ENCODE measurements around the gene LAMC3. TPM values are rescaled to one million over a fixed set of nuclear protein-coding genes. Genes with fewer than 3 reads are reported as not detected.
"Not testable (repeated sequence)": the region's sequence is repeated elsewhere in the genome, so short reads cannot be mapped to it uniquely, and the experiment has no call there.

LAMC3 gene
- polyA plus RNA-seq, 1 experiment: not detected

GRCh38 chr9:130999245-130999623, 9.7 kb upstream of the LAMC3 start:
- Histone ChIP-seq H3K4me3 (ENCODE audit: low read depth, low read length) (no peak overlapping the region), H3K27ac (ENCODE audit: low read depth, low read length) (no peak overlapping the region), H3K9me3 (ENCODE audit: control insufficient read depth, insufficient read depth, low read length) (no peaks in the 10 kb centered on the region), H3K27me3 (ENCODE audit: control insufficient read depth, insufficient read depth, low read length) (peaks cover 24% of the 10 kb centered on the region)
- POLR2A ChIA-PET: no interaction called here
- TF ChIP-seq CTCF (IDR thresholded peaks at IDR 0.05; ENCODE audit: low read depth, low read length): no peak
- CTCF ChIA-PET: interaction anchor here (0.7 to 4.6 kb wide), 9 partner anchors 8 to 298 kb away, joined by 3 to 88 read pairs (median 7); no protein-coding TSS in a partner anchor
- no peak for DNase-seq (ENCODE audit: low read depth, low spot score)

- H3K27ac ChIP-seq (ENCODE audit: low read depth, low read length); POLR2A ChIA-PET; DNase-seq (ENCODE audit: low read depth, low spot score); H3K9me3 ChIP-seq (ENCODE audit: control insufficient read depth, insufficient read depth, low read length); H3K4me3 ChIP-seq (ENCODE audit: low read depth, low read length): not testable (repeated sequence)
- CTCF ChIA-PET: interaction anchor here (1.0 to 4.6 kb wide), 2 partner anchors 299 to 307 kb away, joined by 3 to 56 read pairs; partner anchors contain the start of gene EXOSC2
- H3K27me3 ChIP-seq (ENCODE audit: control insufficient read depth, insufficient read depth, low read length): peaks cover 24% of the 10 kb centered on the region
These were observed 8.4 kb upstream of the LAMC3 start for GRCh38 chr9:131000526-131000925.

GRCh38 chr9:131001021-131001420, 8.0 kb upstream of the LAMC3 start:
- no peak overlapping the region for H3K27ac ChIP-seq (ENCODE audit: low read depth, low read length)
- CTCF ChIA-PET: interaction anchor here (0.6 to 1.0 kb wide), 2 partner anchors 135 to 308 kb away, joined by 3 read pairs; partner anchors contain the start of gene EXOSC2
- no peak overlapping the region for H3K4me3 ChIP-seq (ENCODE audit: low read depth, low read length)
- no peak for DNase-seq (ENCODE audit: low read depth, low spot score)
- TF ChIP-seq CTCF (IDR thresholded peaks at IDR 0.05; ENCODE audit: low read depth, low read length): no peak
- POLR2A ChIA-PET: no interaction called here
- H3K9me3 ChIP-seq (ENCODE audit: control insufficient read depth, insufficient read depth, low read length): no peaks in the 10 kb centered on the region
- H3K27me3 ChIP-seq (ENCODE audit: control insufficient read depth, insufficient read depth, low read length): peaks cover 27% of the 10 kb centered on the region

GRCh38 chr9:131001990-131002389, 7.0 kb upstream of the LAMC3 start:
- ChIA-PET CTCF (no interaction called here), POLR2A (no interaction called here)
- peaks cover 34% of the 10 kb centered on the region for H3K27me3 ChIP-seq (ENCODE audit: control insufficient read depth, insufficient read depth, low read length)
- DNase-seq (ENCODE audit: low read depth, low spot score): no peak
- no peak overlapping the region for H3K4me3 ChIP-seq (ENCODE audit: low read depth, low read length)
- no peak overlapping the region for H3K27ac ChIP-seq (ENCODE audit: low read depth, low read length)
- no peak for TF ChIP-seq CTCF (IDR thresholded peaks at IDR 0.05; ENCODE audit: low read depth, low read length)
- H3K9me3 ChIP-seq (ENCODE audit: control insufficient read depth, insufficient read depth, low read length): no peaks in the 10 kb centered on the region

- ChIA-PET CTCF (interaction anchor here (1.3 to 1.9 kb wide), 2 partner anchors 8 to 137 kb away, joined by 3 to 9 read pairs; no protein-coding TSS in a partner anchor), POLR2A (no interaction called here)
- Histone ChIP-seq H3K9me3 (ENCODE audit: control insufficient read depth, insufficient read depth, low read length) (no peaks in the 10 kb centered on the region; the same call in 1 of the 2 replicates), H3K27me3 (ENCODE audit: control insufficient read depth, insufficient read depth, low read length) (peaks cover 36% of the 10 kb centered on the region), H3K4me3 (ENCODE audit: low read depth, low read length) (no peak overlapping the region), H3K27ac (ENCODE audit: low read depth, low read length) (no peak overlapping the region)
- no peak for DNase-seq (ENCODE audit: low read depth, low spot score)
- TF ChIP-seq CTCF (IDR thresholded peaks at IDR 0.05; ENCODE audit: low read depth, low read length): no peak
These were observed 2.4 kb upstream of the LAMC3 start for GRCh38 chr9:131006601-131007000.
